ENCODE results near the gene KLHL29.

KLHL29 gene

GRCh38 chr2:23422089-23423061, 37.4 kb downstream of the KLHL29 start:
- DNase-seq (ENCODE audit: low read depth, low spot score): no peak

DNA sequence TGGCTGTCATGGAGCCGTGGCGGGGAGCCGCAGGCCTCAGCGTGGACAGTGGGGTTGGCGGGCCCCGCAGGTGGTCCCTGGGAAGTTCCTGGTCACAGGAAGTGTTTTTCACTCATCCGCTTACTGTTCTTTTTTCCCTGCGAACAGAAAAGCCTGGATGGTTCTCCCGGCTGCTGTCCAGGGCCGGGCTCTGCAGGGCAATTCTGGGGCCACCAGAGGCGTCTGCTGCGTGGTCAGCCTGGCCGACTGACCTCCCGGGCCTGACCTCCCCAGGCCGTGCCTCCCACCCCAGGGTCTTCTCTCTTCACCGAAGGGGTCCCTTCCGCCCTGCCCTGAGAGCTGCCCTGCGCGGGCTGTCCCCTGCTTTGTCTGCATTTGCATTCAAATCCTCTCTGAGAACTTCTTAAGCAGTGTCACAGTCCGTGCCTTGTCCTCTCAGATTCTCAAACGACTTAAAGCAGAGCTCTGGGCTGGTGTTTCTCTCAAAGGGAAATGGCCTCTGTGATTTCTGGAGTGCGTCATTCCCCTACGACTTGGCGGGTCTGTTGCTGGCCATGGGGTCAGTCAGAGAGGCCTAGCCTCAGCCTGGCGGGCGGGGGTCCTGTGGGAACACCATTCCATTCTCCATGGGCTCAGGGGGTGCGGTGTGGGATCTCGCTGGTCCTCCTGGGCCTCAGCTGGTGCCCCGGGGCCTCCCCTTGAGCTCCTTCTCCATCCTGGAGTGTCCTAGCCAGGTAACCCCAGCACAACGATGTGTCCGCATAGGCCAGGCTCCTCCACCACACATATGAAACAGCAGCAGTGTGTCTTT, 38.3 kb downstream of the KLHL29 start:
- DNase-seq (ENCODE audit: low read depth, low spot score): peak; percentile 58

DNA sequence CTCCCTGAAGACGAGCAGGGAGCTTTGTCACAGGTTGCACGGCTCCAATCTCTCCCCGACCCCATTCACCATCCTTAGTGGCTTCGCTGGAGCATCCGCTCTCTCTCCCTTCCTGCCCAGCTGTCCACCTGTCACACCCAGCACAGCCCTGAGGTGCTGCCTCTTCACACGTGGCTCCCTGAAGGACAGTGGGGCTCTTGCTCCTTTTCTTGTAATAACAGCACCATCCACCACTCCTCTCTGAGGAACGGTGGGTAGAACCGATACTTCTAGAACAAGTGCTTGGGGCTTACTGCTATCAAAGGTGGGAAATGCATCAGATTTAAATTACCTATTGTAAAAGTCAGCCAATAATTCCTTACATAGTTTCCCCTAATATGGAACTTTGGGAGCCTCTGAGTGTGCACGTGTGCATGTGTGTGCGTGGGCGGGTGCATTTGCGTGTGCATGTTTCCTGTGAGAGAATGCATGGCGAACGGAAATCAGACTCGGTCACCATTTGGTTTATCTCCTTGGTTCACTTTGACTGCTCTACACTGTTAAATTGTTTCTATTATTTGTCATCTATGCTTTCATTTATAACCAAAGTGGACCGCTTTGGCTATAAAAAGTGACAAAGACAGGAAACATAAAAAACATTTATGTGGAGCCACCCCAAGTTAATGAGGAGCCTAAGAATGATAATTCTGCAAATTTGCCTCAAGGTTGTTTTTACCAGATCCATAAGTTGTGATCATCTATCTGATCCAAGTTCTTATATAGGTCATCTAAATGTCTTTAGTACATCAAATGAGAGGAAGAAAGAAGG, 39.1 kb downstream of the KLHL29 start:
- no peak for DNase-seq (ENCODE audit: low read depth, low spot score)

DNA sequence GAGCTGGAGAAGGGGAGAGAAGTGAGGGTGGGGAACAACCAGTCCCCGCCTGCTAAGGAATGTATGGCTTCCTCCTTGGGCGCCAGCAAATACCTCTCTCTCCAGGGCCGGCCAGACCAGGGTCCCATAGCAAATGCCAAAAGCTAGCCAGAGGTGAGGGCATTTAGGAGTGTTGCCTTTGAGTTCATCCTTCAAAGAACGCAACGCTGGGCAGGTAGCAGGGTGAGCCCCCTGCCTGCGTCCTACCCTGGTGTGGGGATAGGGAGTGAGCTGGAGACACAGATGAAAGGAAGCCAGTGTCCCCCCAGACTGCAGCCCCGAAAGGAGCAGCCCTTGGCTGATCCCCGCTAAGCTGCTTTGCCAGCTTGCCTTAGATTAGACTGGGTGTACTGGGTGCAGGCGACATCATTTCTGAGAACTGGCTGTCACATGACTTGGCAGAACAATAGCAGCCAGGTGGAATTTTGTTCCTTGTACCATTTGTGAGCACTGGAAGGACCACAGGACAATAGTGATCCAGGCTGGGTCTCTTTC, 40.4 kb downstream of the KLHL29 start:
- DNase-seq (ENCODE audit: low read depth, low spot score): peak; percentile 50

GRCh38 chr2:23425885-23426262, 40.9 kb downstream of the KLHL29 start:
- DNase-seq (ENCODE audit: low read depth, low spot score): peak; percentile 63

- no peak for DNase-seq (ENCODE audit: low read depth, low spot score)
Observed at GRCh38 chr2:23426263-23426905, 41.4 kb downstream of the KLHL29 start.

- no peak for DNase-seq (ENCODE audit: low read depth, low spot score)
Observed at GRCh38 chr2:23427350-23427749, 42.4 kb downstream of the KLHL29 start.

DNA sequence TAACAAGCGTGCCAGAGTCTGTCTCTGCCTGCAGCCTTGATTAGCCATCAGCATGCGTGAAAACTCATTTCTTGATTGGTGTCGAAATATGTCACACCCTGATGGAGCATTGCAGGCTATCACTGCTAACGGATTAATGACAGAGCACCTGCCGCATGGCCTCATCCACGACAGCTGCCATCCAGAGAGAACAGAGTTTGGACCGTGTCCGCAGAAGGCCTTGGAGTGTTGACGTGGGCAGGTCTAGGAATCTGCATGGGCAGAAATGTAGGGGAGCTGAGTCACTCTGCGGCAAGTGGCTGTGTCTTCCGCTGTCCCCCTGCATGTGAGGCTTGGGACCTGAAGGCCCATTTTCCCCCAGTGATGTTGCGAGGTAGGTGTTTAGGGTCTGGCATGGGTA, 43.0 kb downstream of the KLHL29 start:
- no peak for DNase-seq (ENCODE audit: low read depth, low spot score)

DNA sequence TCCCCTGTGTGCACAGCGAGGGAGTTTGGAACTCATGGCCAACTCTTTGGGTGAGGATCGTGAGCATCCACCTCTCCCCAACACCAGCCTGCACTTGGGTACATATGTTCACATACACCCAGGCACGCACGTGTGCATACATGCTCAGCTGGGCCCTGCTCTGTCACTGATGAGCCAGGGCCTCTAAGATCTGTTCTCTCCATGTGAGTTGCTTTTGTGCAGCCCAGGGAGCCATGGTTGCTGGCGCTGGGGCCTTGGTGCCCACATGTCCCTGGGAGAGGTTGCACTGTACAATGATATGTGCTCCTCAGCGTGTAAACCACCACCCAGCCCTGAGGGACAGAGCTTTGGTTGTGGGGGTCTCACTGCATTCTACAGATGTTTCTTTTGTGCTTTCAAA, 44.1 kb downstream of the KLHL29 start:
- DNase-seq (ENCODE audit: low read depth, low spot score): no peak

DNA sequence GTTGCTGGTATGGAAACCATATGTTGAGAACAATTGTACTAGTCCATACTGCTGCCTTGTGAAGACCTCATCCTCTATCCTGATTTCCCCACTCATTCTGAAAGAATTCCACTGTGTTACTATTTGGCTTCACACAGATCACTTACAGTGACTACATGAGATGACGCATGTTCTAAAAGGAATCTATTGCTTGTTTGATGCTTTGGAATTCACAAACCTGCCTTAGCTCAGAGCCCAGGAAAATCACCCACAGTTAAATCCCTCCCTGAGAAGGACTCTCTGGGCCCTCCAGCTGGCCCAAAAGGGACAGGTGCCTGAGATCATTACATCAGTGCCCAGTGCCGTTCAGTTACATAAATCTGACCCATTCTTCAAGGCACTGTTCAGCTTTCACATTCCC, 45.3 kb downstream of the KLHL29 start:
- DNase-seq (ENCODE audit: low read depth, low spot score): no peak

- no peak for DNase-seq (ENCODE audit: low read depth, low spot score)
Observed at GRCh38 chr2:23432531-23432930, 47.6 kb downstream of the KLHL29 start.

DNA sequence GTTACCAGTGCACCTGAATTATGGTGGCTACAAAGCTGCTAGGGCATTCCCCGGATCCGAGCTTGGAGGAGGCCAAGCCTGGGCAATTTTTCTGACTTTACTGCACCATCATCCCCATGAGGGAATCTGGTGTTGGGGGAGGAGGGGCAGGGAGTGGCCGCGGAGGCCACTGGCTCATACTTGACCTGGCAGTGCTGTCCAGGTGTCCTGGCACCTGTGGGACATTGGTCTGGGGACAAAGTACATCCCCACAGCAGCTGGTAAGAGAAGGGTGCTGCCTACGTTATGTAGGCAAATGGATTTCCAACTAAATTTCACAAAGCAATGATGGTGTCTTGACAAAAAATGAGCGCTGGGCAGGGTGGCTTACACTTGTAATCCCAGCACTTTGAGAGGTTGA, 48.3 kb downstream of the KLHL29 start:
- DNase-seq (ENCODE audit: low read depth, low spot score): no peak

- DNase-seq (ENCODE audit: low read depth, low spot score): peak; percentile 71
Observed at GRCh38 chr2:23434721-23435121, 49.7 kb downstream of the KLHL29 start.

GRCh38 chr2:23435250-23436035, 50.5 kb downstream of the KLHL29 start:
- peak; percentile 60 for DNase-seq (ENCODE audit: low read depth, low spot score)

GRCh38 chr2:23436346-23437098, 51.5 kb downstream of the KLHL29 start:
- peak; percentile 46 for DNase-seq (ENCODE audit: low read depth, low spot score)

- no peak for DNase-seq (ENCODE audit: low read depth, low spot score)
Observed at GRCh38 chr2:23441414-23441813, 56.4 kb downstream of the KLHL29 start.

DNA sequence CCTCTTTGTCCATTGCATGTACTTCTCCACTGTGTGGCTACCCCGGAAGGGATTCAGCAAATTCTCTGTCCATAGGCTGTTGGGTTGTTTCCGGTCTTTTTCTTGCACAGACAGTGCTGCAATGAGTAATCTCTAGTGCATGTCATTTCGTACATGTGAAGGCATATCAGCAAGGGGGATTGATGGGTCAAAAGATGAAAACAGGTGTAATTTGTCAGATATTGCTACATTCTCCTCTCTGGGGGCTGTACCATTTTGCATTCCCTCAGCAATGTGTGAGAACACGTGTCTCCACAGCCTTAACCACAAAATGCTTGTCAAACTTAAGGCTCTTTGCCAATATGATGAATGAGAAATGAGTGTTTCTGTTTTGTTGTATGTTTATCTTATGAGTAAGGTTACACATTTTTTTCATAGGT, 60.5 kb downstream of the KLHL29 start:
- no peak for DNase-seq (ENCODE audit: low read depth, low spot score)

- DNase-seq (ENCODE audit: low read depth, low spot score): no peak
Observed at GRCh38 chr2:23446916-23447315, 61.9 kb downstream of the KLHL29 start.

- no peak for DNase-seq (ENCODE audit: low read depth, low spot score)
Observed at GRCh38 chr2:23447405-23447804, 62.4 kb downstream of the KLHL29 start.
